HAP-1 (cell line): ENCODE results near the gene POM121C.
"Not testable (repeated sequence)": the region's sequence is repeated elsewhere in the genome, so short reads cannot be mapped to it uniquely, and the experiment has no call there.

Experiments used
- DNase-seq, 2 experiments: peaks; one replicate each; pipeline ENCODE4 v3.0.0-alpha.2; 2016 to 2020; ENCODE audit warnings: low spot score in 2 of 2
- H3K27me3 ChIP-seq: fragments of 250-450 bp; sonication (Bioruptor Pico); 2 replicates; pipeline ENCODE4 v1.5.1; 2020; ENCODE audit warnings: low read depth, mild to moderate bottlenecking, moderate library complexity
- H3K36me3 ChIP-seq: fragments of 250-450 bp; sonication (Bioruptor Pico); replicated peaks from 2 replicates; pipeline ENCODE4 v1.5.1; 2020; ENCODE audit warnings: mild to moderate bottlenecking
- H3K4me1 ChIP-seq: fragments of 250-450 bp; sonication (Bioruptor Pico); 2 replicates; pipeline ENCODE4 v1.5.1; 2020; ENCODE audit warnings: mild to moderate bottlenecking
- H3K4me3 ChIP-seq: fragments of 250-450 bp; sonication (Bioruptor Pico); 2 replicates; pipeline ENCODE4 v1.5.1; 2020; ENCODE audit warnings: mild to moderate bottlenecking, moderate library complexity
- H3K9me3 ChIP-seq: fragments of 250-450 bp; sonication (Bioruptor Pico); 2 replicates; pipeline ENCODE4 v1.5.1; 2020; ENCODE audit warnings: mild to moderate bottlenecking, moderate library complexity
- in situ Hi-C: fragments of 300-500 bp; cut with MboI; formaldehyde crosslinking; loops from 3 replicates; pipeline ENCODE4 v1.14.3; 2020; ENCODE audit warnings: low sequenced_read_pairs, inconsistent platforms, mixed read lengths

The POM121C gene

GRCh38 chr7:75393194-75393593 is 92.9 kb downstream of the POM121C start:
- H3K4me3 ChIP-seq, H3K9me3 ChIP-seq, H3K27me3 ChIP-seq, in situ Hi-C loops, H3K36me3 ChIP-seq, DNase-seq, H3K4me1 ChIP-seq: not testable (repeated sequence)

GRCh38 chr7:75374519-75375317 is 111.4 kb downstream of the POM121C start:
- DNase-seq, in situ Hi-C loops, H3K27me3 ChIP-seq, H3K4me3 ChIP-seq, H3K9me3 ChIP-seq, H3K4me1 ChIP-seq, H3K36me3 ChIP-seq: not testable (repeated sequence)

GRCh38 chr7:75374144-75374518 is 112.0 kb downstream of the POM121C start:
- in situ Hi-C loops, H3K9me3 ChIP-seq, H3K36me3 ChIP-seq, H3K4me1 ChIP-seq, DNase-seq, H3K27me3 ChIP-seq, H3K4me3 ChIP-seq: not testable (repeated sequence)

GRCh38 chr7:75367313-75367712 is 118.8 kb downstream of the POM121C start:
- H3K27me3 ChIP-seq, H3K9me3 ChIP-seq, in situ Hi-C loops, H3K4me1 ChIP-seq, DNase-seq, H3K36me3 ChIP-seq, H3K4me3 ChIP-seq: not testable (repeated sequence)
